HEK293 (cell line): ENCODE results near the gene ZDHHC8.

Experiments
- CTCF ChIP-seq: fragments of 450-650 bp; formaldehyde crosslinking; IDR thresholded peaks from 2 replicates; pipeline ENCODE4 v1.5.1; 2016; ENCODE audit warnings: missing biosample characterization, missing genetic modification characterization
- TSHZ1 ChIP-seq: fragments of 450-650 bp; formaldehyde crosslinking; IDR thresholded peaks from 2 replicates; pipeline ENCODE4 v1.5.1; 2016; ENCODE audit warnings: missing biosample characterization, missing genetic modification characterization, borderline replicate concordance
- ZNF837 ChIP-seq: fragments of 450-650 bp; formaldehyde crosslinking; IDR thresholded peaks from 2 replicates; pipeline ENCODE4 v1.5.1; 2016; ENCODE audit warnings: missing biosample characterization, missing genetic modification characterization
- TF ChIP-seq, protein P1 (sequence below): fragments of 450-650 bp; formaldehyde crosslinking; IDR thresholded peaks from 2 replicates; pipeline ENCODE4; 2016; ENCODE audit warnings: missing biosample characterization, missing genetic modification characterization

- no peak for TF ChIP-seq TSHZ1 (tag by site-specific recombination)
- TF ChIP-seq, protein P1, sequence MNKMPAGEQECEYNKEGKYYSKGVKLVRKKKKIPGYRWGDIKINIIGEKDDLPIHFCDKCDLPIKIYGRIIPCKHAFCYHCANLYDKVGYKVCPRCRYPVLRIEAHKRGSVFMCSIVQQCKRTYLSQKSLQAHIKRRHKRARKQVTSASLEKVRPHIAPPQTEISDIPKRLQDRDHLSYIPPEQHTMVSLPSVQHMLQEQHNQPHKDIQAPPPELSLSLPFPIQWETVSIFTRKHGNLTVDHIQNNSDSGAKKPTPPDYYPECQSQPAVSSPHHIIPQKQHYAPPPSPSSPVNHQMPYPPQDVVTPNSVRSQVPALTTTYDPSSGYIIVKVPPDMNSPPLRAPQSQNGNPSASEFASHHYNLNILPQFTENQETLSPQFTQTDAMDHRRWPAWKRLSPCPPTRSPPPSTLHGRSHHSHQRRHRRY (tag by site-specific recombination): no peak
- TF ChIP-seq ZNF837 (tag by site-specific recombination): no peak
- TF ChIP-seq CTCF (tag by site-specific recombination): no peak
Observed at GRCh38 chr22:20088263-20088648, 43.3 kb upstream of the ZDHHC8 start.
